ENCODE data around the gene RPS18. TPM values are rescaled to one million over a fixed set of nuclear protein-coding genes. Genes with fewer than 3 reads are reported as not detected.
A peak's percentile ranks its signal among the peaks of the same experiment; 100 is the strongest.

RPS18 gene
- total and polyA plus RNA-seq, 2 of the 13 experiments (the other 11 are each of a cell fraction or from before 2014, with no cell fraction given): 3,896 to 5,806 TPM

GRCh38 chr6:33317669-33318425 is 46.0 kb downstream of the RPS18 start, which contains the start of gene ZBTB22 (continued):
- TF ChIP-seq AHDC1 (CRISPR knock-in tag; IDR thresholded peaks at IDR 0.05; ENCODE audit: borderline replicate concordance) (no peak), DMAP1 (CRISPR knock-in tag; IDR thresholded peaks at IDR 0.05) (peak; percentile 26; the same call in 1 of the 2 replicates), ZNF841 (CRISPR knock-in tag; IDR thresholded peaks at IDR 0.05; ENCODE audit: borderline replicate concordance) (no peak), SUZ12 (IDR thresholded peaks at IDR 0.05; ENCODE audit: low read depth, low read length) (no peak), ZSCAN31 (CRISPR knock-in tag; IDR thresholded peaks at IDR 0.05; ENCODE audit: low read depth) (0 out of 2 replicates have a peak, but pooled peaks have one; percentile 32), ZNF546 (CRISPR knock-in tag; conservative IDR thresholded peaks at IDR 0.05) (no peak), ZNF773 (CRISPR knock-in tag; IDR thresholded peaks at IDR 0.05; ENCODE audit: borderline replicate concordance) (no peak), PRPF4 (IDR thresholded peaks at IDR 0.05; ENCODE audit: low read depth, low read length, poor library complexity, severe bottlenecking) (no peak), MTA3 (CRISPR knock-in tag; IDR thresholded peaks at IDR 0.05) (no peak), PAWR (CRISPR knock-in tag; IDR thresholded peaks at IDR 0.05; ENCODE audit: borderline replicate concordance) (no peak), HNRNPUL1 (IDR thresholded peaks at IDR 0.05; ENCODE audit: low read depth, low read length) (no peak), KDM6A (CRISPR knock-in tag; IDR thresholded peaks at IDR 0.05; ENCODE audit: low read depth) (no peak; the same call in 1 of the 2 replicates), JUN (CRISPR knock-in tag; IDR thresholded peaks at IDR 0.05) (no peak), ZFP62 (CRISPR knock-in tag; IDR thresholded peaks at IDR 0.05) (no peak), ZNF3 (CRISPR knock-in tag; IDR thresholded peaks at IDR 0.05) (no peak), POLR2AphosphoS2 (IDR thresholded peaks at IDR 0.05; ENCODE audit: low read depth, low read length) (no peak), SRSF9 (IDR thresholded peaks at IDR 0.05; ENCODE audit: borderline replicate concordance, insufficient read depth, low read depth, low read length, poor library complexity, severe bottlenecking) (no peak), ZNF558 (CRISPR knock-in tag; IDR thresholded peaks at IDR 0.05; ENCODE audit: borderline replicate concordance) (no peak), TAF15 (IDR thresholded peaks at IDR 0.05; ENCODE audit: low read depth, low read length, poor library complexity, severe bottlenecking) (no peak), UBTF (CRISPR knock-in tag; IDR thresholded peaks at IDR 0.05) (peak; percentile 58; the same call in 1 of the 2 replicates), POLR2AphosphoS5 (IDR thresholded peaks at IDR 0.05; ENCODE audit: low read depth, low read length) (peak; percentile 63), SIX4 (CRISPR knock-in tag; IDR thresholded peaks at IDR 0.05) (0 out of 2 replicates have a peak, but pooled peaks have one; percentile 8), PHF5A (CRISPR knock-in tag; IDR thresholded peaks at IDR 0.05; ENCODE audit: low read depth, unreplicated experiment) (peak; percentile 35), NFYC (CRISPR knock-in tag; IDR thresholded peaks at IDR 0.05) (peak; percentile 80)

All from HepG2 (cell line).